ENCODE data around the gene DNAH12. TPM values are rescaled to one million over a fixed set of nuclear protein-coding genes. Genes with fewer than 3 reads are reported as not detected.

DNAH12 gene
- total RNA-seq, 1 experiment from 2014 or later, result not detected

- TF ChIP-seq CDX4 (CRISPR knock-in tag; IDR thresholded peaks at IDR 0.05; ENCODE audit: borderline replicate concordance) (no peak), STAT6 (CRISPR knock-in tag; conservative IDR thresholded peaks at IDR 0.05; ENCODE audit: low read depth) (no peak), FOXJ3 (CRISPR knock-in tag; IDR thresholded peaks at IDR 0.05; ENCODE audit: borderline replicate concordance) (no peak), ZNF138 (CRISPR knock-in tag; conservative IDR thresholded peaks at IDR 0.05) (no peak)
- TF ChIP-seq, protein P1, sequence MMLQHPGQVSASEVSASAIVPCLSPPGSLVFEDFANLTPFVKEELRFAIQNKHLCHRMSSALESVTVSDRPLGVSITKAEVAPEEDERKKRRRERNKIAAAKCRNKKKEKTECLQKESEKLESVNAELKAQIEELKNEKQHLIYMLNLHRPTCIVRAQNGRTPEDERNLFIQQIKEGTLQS (CRISPR knock-in tag; conservative IDR thresholded peaks at IDR 0.05), result no peak
- TF ChIP-seq, protein P2, sequence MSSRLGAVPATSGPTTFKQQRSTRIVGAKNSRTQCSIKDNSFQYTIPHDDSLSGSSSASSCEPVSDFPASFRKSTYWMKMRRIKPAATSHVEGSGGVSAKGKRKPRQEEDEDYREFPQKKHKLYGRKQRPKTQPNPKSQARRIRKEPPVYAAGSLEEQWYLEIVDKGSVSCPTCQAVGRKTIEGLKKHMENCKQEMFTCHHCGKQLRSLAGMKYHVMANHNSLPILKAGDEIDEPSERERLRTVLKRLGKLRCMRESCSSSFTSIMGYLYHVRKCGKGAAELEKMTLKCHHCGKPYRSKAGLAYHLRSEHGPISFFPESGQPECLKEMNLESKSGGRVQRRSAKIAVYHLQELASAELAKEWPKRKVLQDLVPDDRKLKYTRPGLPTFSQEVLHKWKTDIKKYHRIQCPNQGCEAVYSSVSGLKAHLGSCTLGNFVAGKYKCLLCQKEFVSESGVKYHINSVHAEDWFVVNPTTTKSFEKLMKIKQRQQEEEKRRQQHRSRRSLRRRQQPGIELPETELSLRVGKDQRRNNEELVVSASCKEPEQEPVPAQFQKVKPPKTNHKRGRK (CRISPR knock-in tag; IDR thresholded peaks at IDR 0.05; ENCODE audit: borderline replicate concordance), result no peak
- TF ChIP-seq, protein P3, sequence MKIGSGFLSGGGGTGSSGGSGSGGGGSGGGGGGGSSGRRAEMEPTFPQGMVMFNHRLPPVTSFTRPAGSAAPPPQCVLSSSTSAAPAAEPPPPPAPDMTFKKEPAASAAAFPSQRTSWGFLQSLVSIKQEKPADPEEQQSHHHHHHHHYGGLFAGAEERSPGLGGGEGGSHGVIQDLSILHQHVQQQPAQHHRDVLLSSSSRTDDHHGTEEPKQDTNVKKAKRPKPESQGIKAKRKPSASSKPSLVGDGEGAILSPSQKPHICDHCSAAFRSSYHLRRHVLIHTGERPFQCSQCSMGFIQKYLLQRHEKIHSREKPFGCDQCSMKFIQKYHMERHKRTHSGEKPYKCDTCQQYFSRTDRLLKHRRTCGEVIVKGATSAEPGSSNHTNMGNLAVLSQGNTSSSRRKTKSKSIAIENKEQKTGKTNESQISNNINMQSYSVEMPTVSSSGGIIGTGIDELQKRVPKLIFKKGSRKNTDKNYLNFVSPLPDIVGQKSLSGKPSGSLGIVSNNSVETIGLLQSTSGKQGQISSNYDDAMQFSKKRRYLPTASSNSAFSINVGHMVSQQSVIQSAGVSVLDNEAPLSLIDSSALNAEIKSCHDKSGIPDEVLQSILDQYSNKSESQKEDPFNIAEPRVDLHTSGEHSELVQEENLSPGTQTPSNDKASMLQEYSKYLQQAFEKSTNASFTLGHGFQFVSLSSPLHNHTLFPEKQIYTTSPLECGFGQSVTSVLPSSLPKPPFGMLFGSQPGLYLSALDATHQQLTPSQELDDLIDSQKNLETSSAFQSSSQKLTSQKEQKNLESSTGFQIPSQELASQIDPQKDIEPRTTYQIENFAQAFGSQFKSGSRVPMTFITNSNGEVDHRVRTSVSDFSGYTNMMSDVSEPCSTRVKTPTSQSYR (CRISPR knock-in tag; IDR thresholded peaks at IDR 0.05), result no peak
- TF ChIP-seq, protein P4, sequence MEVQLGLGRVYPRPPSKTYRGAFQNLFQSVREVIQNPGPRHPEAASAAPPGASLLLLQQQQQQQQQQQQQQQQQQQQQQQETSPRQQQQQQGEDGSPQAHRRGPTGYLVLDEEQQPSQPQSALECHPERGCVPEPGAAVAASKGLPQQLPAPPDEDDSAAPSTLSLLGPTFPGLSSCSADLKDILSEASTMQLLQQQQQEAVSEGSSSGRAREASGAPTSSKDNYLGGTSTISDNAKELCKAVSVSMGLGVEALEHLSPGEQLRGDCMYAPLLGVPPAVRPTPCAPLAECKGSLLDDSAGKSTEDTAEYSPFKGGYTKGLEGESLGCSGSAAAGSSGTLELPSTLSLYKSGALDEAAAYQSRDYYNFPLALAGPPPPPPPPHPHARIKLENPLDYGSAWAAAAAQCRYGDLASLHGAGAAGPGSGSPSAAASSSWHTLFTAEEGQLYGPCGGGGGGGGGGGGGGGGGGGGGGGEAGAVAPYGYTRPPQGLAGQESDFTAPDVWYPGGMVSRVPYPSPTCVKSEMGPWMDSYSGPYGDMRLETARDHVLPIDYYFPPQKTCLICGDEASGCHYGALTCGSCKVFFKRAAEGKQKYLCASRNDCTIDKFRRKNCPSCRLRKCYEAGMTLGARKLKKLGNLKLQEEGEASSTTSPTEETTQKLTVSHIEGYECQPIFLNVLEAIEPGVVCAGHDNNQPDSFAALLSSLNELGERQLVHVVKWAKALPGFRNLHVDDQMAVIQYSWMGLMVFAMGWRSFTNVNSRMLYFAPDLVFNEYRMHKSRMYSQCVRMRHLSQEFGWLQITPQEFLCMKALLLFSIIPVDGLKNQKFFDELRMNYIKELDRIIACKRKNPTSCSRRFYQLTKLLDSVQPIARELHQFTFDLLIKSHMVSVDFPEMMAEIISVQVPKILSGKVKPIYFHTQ (CRISPR knock-in tag; IDR thresholded peaks at IDR 0.05), result no peak
- TF ChIP-seq, protein P5, sequence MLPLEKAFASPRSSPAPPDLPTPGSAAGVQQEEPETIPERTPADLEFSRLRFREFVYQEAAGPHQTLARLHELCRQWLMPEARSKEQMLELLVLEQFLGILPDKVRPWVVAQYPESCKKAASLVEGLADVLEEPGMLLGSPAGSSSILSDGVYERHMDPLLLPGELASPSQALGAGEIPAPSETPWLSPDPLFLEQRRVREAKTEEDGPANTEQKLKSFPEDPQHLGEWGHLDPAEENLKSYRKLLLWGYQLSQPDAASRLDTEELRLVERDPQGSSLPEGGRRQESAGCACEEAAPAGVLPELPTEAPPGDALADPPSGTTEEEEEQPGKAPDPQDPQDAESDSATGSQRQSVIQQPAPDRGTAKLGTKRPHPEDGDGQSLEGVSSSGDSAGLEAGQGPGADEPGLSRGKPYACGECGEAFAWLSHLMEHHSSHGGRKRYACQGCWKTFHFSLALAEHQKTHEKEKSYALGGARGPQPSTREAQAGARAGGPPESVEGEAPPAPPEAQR (CRISPR knock-in tag; IDR thresholded peaks at IDR 0.05), result no peak
- TF ChIP-seq, protein P6, sequence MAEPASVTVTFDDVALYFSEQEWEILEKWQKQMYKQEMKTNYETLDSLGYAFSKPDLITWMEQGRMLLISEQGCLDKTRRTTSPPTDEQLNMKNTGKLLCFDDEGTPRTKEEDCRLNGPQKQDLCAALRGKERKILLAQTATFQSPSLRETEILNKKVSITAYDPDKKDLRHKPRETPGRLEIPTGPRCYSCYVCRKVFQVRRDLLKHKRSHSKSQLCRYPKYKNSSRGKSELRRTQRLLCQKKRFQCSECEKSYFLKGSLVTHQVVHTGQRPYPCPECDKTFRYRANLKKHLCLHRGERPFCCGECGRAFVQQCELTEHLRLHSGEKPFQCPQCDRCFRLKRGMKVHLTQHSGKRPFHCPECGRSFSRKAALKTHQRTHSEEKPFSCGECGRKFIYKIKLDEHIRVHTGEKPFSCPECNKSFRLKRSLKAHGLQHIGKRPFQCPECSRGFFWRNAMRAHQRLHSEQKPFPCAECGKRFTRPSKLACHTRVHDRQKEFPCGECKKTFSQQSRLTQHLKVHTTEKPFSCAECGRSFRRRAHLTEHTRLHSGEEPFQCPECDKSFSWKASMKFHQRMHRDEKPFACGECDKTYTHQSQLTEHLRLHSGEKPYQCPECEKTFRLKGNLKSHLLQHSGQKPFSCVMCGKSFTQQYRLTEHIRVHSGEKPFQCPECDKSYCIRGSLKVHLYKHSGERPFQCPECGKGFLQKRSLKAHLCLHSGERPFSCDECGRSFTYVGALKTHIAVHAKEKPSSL (CRISPR knock-in tag; conservative IDR thresholded peaks at IDR 0.05), result no peak
- Mint-ChIP-seq H3K4me3 (no peak overlapping the region), H3K36me3 (peaks cover 20% of the 10 kb centered on the region), H3K27ac (peak overlapping the region; percentile 16; the same call in 1 of the 2 replicates), H3K27me3 (ENCODE audit: low read depth) (no peaks in the 10 kb centered on the region), H3K4me1 (no peaks in the 10 kb centered on the region), H3K9me3 (no peaks in the 10 kb centered on the region)
- ChIA-PET CTCF (no interaction called here), POLR2A (no interaction called here)
- ATAC-seq (no peak), DNase-seq (ENCODE audit: low spot score) (no peak)
Observed at GRCh38 chr3:57252404-57252803, 291.7 kb downstream of the DNAH12 start.
